NOMO-1 (cell line): ENCODE data around the gene BMPR1B.
A peak's percentile ranks its signal among the peaks of the same experiment; 100 is the strongest.
"Not testable (repeated sequence)": the region's sequence is repeated elsewhere in the genome, so short reads cannot be mapped to it uniquely, and the experiment has no call there.

Experiments
- DNase-seq, 2 experiments: peaks; one replicate each; lab custom pipeline; 2025; ENCODE audit not compliant: unreplicated experiment in 2 of 2; lab: John Stamatoyannopoulos, UW

Gene BMPR1B

DNA sequence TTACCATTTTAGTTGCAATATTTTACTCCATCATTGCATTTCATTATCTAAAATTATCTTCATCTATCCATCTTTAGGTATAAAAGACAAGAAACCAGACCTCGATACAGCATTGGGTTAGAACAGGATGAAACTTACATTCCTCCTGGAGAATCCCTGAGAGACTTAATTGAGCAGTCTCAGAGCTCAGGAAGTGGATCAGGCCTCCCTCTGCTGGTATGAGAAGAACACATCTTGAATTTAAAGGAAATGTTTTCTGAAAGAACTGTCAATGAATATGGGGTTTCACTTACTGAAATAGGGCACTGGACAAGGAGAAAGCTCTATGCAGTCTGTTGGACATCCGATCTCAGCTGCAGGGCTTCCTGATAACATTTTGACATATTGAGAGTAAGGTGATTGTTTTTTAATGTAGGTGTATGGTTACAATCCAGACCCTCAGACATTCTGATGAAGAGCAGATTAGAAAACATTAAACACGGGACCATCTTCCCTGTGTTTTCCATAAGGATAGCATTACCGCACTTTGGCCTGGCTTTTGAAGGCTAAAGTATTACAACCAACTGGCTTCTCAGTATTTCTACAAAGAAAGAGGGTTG lies 367.2 kb downstream of the BMPR1B start:
- no peak for DNase-seq

DNA sequence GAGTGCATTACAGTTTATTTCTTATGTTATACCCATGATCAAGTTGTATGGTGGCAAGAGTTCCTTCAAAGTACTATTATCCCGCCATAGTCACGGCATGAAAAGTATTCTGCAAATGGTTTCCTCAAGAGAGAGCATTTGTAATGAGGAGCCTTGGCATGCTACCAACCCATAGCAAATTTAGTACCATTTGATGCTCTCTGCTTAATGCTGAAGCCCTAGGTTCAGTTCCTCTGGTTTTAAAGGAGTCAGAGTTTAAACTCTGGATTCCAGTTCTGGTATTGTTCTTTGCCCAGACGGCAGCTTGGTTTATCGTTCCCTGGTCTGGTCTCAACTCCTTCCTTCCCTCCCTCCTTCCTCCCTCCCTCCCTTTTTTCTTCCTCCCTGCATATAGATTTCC lies 371.3 kb downstream of the BMPR1B start:
- DNase-seq = no peak

GRCh38 chr4:95129821-95130311 lies 372.1 kb downstream of the BMPR1B start:
- peak in 1 of 2 experiments; percentile 6 for DNase-seq

DNA sequence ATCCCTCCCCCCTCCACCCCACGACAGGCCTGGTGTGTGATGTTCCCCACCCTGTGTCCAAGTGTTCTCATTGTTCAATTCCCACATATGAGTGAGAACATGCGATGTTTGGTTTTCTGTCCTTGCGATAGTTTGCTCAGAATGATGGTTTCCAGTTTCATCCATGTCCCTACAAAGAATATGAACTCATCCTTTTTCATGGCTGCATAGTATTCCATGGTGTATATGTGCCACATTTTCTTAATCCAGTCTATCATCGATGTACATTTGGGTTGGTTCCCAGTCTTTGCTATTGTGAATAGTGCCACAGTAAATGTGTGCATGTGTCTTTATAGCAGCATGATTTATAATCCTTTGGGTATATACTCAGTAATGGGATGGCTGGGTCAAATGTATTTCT lies 376.3 kb downstream of the BMPR1B start:
- DNase-seq = not testable (repeated sequence)

DNA sequence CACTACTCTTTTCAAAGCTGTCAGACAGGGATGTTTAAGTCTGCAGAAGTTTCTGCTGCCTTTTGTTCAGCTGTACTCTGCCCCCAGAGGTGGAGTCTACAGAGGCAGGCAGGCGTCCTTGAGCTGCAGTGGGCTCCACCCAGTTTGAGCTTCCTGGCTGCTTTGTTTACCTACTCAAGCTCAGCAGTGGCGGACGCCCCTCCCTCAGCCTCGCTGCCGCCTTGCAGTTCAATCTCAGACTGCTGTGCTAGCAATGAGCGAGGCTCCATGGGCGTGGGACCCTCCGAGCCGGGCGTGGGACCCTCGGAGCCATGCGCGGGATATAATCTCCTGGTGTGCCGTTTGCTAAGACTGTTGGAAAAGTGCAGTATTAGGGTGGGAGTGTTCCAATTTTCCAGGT lies 381.7 kb downstream of the BMPR1B start:
- DNase-seq = not testable (repeated sequence)

GRCh38 chr4:95141361-95141760 lies 383.6 kb downstream of the BMPR1B start:
- DNase-seq = no peak

- no peak for DNase-seq
Measured at GRCh38 chr4:95142932-95143331, 385.2 kb downstream of the BMPR1B start.

GRCh38 chr4:95151255-95151654 lies 393.5 kb downstream of the BMPR1B start:
- no peak for DNase-seq

GRCh38 chr4:95153182-95153581 lies 395.4 kb downstream of the BMPR1B start:
- no peak for DNase-seq

DNA sequence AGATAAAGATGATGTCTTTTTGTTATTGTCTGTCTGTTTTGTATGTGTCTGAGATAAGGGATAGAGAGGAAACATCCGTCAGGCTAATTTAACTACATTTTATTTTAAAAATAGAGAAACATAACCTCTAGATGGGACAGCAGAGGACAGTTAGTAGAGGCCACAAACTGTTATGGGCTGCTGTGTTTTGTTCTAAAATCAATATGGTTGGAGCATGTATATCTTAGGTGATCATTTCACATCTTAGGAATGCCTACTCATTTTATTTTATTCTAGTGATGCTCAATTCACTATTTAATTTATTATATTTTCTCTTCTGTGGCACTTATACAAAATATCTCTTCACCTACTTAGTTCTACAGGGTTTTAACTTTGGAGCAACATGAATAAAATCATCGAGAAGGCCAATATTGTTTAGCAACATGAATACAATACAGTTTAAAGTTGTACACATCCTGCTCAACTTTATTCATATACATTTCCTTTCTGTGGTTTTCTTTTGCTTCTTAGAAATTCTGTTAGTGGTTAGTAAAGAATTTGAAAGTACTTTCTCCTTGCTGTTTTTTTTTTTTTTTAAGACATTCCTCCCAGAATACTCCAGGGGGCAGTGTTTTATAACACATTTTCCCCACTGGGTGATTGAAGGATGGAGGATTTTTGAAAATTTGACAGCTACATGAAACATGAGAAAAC lies 398.1 kb downstream of the BMPR1B start:
- peak in 1 of 2 experiments; percentile 18 for DNase-seq

DNA sequence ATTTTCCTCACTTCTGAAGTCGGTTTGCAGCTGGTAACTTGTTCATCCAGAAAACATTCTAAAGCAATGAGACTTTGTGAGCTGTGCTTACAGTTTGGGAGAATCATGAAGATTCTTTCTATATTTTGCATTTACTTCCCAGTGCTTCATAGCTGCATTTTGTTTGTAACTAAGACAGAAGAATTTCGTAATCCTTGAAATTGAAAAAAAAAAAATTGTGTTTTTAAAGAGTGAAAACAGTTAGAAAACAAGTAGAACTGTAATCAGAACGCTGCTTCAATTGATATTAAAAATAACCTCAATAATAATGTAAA lies 398.7 kb downstream of the BMPR1B start:
- no peak for DNase-seq

DNA sequence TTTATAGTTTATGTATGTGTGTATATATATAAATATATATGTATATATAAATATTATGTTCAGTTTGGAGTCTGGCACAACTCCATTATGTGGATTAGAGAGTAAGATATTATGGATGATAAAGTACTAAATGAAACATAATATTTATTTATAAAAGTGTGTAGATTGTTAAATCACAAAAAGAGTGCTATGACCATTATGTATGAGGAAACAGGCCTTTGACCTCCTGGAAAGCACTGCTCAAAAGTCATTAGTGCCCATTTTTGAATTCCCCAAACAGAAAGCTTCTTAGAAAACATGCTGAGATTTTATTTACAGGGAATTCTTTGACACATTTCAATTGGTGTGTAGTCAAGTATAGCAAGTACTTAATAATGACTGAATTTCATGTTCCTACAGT lies 399.8 kb downstream of the BMPR1B start:
- DNase-seq = no peak

DNA sequence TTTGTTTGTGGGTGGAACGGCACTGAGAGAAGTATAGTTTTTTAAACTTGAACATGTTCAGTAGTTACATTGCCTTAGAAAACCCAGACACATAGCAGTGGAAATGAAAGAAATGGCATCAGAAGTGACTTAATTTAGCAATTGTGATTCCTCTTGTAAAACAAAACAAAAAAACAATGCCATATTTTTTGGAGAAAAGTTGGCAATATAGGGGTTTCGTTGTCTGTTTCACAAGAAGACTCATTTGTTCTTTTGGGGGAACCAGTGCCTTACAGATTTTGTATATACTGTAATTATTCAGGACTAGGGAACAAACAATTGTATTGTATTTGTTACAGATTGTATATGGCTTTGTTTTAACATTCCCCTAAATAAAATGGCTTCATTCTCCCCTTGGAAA lies 400.3 kb downstream of the BMPR1B start:
- no peak for DNase-seq

GRCh38 chr4:95158626-95159025 lies 400.9 kb downstream of the BMPR1B start:
- no peak for DNase-seq

DNA sequence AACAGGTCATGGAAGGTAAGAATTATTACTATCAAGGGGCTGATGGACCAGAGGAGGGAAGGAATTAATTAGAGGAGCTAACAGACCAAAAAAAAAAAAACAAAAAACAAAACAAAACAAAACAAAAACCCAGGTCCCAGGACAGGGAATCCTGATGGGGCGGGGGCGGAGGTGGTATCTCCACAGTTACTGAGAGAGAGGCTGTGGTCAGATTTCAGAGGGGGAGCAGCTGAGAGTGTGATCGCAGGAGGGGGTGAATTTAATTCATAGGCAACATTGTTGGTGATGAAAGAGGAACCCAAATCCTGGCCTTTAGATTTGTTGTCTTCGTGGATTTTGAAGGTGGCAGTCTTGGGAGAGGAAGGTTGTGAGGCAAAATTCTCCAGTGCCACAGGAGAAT lies 401.6 kb downstream of the BMPR1B start:
- no peak for DNase-seq

GRCh38 chr4:95161781-95162469 lies 404.2 kb downstream of the BMPR1B start:
- DNase-seq = no peak

GRCh38 chr4:95162867-95163266 lies 405.1 kb downstream of the BMPR1B start:
- DNase-seq = no peak

- DNase-seq = peak; percentile 5 to 65
Measured at GRCh38 chr4:95165926-95166524, 408.3 kb downstream of the BMPR1B start.

DNA sequence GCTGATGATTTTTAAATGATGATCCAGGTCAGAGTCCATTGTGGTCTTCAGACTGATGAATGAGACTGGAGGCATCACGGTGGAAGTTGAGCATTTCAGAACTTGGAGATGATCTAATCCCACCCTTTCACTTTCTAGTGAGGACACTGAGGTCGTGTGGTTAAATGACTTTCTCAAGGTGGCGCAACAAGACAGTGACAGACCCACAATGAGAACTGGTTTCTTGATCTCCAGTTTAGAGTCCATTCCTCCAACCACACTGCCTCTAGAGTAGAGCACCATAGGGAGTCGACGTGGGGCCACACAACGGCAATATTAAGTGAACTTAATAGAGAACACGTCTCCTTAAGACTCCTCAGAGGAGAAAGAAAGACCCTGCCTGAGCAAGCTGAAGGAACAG lies 410.1 kb downstream of the BMPR1B start:
- DNase-seq = peak in 1 of 2 experiments; percentile 5

DNA sequence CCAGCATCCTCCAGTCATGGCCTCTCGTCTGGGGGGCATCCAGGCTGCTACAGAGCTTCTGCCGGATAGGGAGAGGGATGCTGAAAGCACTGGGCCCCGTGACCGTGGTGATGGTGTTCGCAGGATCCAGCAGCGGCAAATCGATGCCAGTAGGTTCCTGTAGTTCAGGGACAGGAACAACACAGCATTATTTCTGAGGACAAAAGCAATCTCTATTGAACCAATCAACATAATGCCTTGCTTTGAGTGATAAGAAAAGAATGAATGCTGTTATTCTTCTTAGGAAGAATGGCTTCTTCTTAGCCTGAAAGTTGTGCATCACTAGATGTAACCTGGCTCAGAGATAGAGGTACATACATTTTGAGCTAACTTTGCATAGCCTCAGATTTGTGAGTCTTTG lies 412.4 kb downstream of the BMPR1B start:
- no peak for DNase-seq

- not testable (repeated sequence) for DNase-seq
Measured at GRCh38 chr4:95171377-95171776, 413.6 kb downstream of the BMPR1B start.

- DNase-seq = no peak
Measured at GRCh38 chr4:95178938-95179337, 421.2 kb downstream of the BMPR1B start.
